ENCODE data around the gene MYBPH.

DNA sequence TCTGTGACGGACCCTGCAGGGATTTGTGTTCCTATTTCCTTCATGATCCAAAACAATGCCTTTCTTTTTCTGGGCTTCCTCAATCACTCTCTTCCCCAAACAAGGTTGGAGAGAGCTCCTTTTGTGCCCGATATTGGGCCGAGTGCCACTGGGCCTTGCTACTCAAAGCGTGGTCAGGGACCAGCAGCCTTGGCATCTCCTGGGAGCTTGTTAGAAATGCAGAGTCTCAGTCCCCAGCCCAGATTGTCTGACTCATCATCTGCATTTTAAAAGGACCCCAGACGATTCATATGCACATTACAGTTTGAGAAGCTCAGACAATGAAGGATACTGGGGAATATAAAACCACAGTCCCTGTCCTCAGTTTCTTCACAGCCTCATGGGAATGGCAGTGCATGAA is 28.2 kb downstream of the MYBPH start:
- TF ChIP-seq, protein P1, sequence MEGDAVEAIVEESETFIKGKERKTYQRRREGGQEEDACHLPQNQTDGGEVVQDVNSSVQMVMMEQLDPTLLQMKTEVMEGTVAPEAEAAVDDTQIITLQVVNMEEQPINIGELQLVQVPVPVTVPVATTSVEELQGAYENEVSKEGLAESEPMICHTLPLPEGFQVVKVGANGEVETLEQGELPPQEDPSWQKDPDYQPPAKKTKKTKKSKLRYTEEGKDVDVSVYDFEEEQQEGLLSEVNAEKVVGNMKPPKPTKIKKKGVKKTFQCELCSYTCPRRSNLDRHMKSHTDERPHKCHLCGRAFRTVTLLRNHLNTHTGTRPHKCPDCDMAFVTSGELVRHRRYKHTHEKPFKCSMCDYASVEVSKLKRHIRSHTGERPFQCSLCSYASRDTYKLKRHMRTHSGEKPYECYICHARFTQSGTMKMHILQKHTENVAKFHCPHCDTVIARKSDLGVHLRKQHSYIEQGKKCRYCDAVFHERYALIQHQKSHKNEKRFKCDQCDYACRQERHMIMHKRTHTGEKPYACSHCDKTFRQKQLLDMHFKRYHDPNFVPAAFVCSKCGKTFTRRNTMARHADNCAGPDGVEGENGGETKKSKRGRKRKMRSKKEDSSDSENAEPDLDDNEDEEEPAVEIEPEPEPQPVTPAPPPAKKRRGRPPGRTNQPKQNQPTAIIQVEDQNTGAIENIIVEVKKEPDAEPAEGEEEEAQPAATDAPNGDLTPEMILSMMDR (conservative IDR thresholded peaks at IDR 0.05; ENCODE audit: low read depth, low read length): no peak
- TF ChIP-seq EZH2 (IDR thresholded peaks at IDR 0.05; ENCODE audit: borderline replicate concordance, low read depth, low read length, poor library complexity, severe bottlenecking): no peak
